GM20431 (cell line): ENCODE results near the gene TMEM174.
"Not testable (repeated sequence)": the region's sequence is repeated elsewhere in the genome, so short reads cannot be mapped to it uniquely, and the experiment has no call there.

Experiments used
- in situ Hi-C: fragments of 300-500 bp; cut with MseI, MboI; formaldehyde crosslinking; loops from one replicate; pipeline ENCODE4 v1.15.0; 2020; ENCODE audit warnings: low sequenced_read_pairs; ENCODE audit not compliant: unreplicated experiment

Gene TMEM174

DNA sequence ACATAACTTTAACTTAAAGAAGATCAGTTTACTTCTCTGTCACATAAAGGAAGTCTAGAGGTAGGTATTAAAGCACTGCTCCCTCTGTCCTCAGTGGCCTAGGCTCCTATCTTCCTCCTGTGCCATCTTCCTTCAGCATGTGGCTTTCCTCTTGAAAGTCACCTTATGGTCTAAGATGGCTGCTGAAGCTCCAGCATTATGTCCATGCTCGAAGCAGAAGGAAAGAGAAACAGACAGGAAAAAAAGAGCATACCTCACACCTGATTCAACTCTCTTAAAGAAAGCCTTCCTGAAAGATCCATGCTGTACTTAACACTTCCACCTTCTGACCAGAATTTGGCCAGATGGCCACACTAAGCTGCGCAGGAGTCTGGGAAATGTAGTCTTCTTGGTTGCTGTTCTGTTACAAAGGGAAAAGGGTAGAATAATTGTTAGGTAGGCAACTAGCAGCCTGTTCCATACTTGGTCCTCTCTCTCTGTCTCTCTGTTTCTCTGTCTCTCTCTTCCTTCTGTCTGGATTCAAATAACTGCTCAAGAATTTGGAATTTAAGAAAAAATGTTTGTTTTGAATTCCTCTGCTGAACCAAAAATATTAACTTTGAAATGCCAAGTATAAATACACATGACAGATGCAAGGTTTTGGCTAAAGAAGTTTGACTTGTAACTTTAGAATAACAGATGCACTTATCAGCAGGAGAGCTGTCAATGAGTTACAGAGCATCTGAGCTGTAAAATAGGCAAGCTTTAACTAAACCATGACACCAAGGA, 16.0 kb downstream of the TMEM174 start:
- in situ Hi-C loops = no loop called here

DNA sequence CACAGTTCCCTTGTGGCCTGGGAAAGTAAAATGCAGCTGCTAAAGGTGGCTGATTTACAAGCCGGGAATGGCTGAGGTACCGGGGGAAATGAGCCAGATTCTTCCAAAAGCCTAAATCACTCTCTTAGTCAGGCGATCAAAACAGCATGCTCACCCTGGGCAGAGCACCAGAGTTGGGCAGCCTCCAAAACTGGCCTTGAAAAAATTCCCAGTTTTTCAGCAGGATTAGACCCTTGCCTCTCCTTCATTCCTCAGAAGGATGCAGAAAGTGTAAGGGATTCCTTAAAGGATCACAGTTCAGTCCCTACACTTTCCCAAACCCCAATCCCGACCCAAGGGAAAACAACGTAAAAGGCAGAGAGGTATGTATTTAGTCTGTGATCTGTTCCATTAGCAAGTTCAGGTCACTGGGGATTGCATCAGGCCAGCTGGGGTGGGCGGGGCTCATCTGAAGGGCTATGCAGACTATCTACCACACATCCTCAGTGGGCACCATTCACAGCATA, 16.9 kb downstream of the TMEM174 start:
- in situ Hi-C loops = no loop called here

DNA sequence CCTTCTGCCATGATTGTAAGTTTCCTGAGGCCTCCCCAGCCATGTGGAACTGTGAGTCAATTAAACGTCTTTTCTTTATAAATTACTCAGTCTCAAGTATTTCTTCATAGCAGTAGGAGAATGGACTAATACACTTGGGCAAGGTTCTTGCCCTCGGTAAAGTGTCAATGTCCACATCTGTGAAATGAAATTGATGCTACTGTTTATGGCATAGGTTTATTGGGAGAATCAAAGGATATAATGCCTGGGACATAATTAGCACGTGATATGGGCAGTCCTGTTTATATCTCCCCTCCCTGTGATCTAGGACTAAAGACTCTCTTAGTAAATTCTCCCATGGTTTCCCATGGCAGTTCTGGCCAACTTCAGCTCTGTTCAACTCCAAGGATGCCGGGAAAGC, 19.4 kb downstream of the TMEM174 start:
- in situ Hi-C loops = no loop called here

DNA sequence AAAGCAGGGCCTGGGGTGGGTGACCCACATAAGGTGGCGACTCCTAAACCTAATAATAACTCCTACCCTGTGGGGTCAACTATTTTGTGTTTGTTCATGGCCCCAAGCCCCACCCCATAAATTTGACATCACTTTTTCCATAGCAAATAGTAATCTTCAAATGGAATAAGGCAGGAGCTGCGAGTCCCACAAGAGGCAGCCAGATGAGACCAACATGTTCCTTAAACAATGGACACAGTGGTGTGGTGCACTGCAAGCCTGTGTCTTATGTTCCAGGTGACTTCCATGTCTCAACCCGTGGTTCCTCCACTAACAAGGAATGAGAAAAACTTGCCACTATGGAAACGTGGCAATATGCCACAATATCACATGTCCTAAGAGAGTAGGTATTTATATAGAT, 20.6 kb downstream of the TMEM174 start:
- in situ Hi-C loops = no loop called here

DNA sequence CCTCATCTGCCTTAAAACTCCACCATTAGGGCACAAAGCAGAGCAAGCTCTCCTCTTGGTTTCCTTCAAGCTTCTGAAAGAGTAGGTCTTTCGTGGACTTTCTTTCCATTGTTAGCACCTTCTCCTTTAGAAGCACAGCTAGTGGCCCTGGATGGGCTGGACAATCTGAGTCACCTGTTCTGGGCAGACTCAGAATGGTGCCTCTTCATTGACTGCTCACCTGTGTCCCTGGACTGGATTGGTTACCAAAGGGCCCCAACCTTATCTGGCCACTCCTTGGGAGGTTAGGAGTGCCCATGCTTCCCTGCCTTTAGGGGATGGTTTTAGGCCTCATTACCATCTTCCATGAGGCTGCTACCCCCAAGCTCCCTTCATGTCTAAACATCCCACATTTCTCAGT, 23.2 kb downstream of the TMEM174 start:
- in situ Hi-C loops = no loop called here

DNA sequence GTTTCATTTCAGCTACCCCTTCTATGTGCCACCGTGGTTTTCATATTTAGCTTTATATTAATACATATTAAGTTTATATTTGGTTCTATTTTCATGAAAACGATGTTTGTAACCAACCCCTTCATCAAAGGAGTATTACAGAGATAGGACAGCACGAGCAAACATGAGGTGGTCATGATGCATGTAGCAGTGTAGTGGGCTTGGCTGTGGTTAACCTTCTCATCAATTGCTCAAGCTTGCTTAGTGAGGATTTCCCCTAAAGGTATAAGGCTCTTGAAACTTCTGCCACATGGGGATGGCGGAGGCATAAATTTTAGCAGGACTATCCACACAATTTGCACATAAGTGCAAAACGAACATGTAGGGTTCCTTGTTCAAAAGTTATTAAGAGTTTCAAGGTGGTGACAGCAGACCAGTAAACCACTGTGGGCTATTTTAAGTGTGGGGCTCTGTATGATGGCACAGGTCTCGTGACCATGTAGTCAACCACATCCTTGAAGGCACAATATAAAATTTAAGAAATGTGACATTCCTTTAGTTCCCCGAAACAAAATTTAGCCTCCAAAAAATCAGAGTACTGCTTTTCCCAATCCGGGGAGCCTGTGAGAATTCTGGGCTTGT, 24.8 kb downstream of the TMEM174 start:
- in situ Hi-C loops = no loop called here

DNA sequence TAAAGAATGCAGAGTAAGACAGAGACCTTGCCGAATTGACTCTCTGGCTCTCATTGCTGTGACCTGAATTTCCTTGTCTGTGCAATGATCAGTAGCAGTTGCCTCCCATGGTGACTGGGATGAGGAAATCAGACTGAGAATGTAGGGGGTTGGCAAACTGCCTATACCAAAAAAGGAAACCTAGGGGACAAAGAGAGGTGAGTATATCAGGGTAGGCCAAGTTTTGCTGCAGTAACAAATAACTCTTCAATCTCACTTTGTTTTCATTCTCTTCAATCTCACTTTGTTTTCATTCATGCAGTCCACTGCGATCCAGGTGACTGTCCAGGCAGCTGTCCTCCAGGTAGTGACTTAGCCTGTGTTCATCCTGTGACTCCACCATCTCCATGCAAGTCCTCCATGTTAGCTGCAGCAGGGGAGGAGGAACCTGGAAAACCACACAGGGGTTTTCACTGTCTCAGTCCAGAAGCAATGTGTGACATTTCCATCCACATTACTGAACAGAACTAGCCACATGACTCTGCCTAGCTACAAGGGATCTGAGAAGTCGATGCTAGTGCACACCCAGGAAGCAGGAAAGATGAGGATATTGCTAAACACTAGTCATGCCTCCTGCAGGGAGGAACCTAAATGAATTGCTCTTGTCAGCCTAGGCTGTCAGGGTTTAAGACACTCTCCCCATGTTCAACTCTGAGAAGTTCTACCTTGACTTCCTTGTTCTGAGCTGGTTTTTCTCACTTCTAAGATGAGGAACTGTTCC, 26.0 kb downstream of the TMEM174 start:
- in situ Hi-C loops = no loop called here

DNA sequence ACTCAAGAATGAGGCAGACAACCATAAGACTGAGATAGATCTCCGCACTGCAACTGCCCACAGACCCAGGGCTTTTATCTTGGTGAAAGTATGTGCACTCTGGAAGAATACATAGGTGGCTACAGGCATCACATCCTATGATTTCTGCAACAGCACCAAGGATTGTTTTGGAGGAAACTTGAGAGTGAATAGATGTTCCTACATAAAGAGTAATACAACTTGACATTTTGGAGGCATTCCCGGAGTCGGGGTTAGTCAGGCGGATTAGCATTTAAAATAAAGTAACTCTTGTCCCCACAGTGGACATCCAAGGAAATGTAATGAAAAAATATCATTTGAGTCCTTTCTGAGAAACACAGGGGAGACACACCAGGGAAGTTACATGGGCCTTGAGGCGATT, 26.7 kb downstream of the TMEM174 start:
- in situ Hi-C loops = no loop called here

DNA sequence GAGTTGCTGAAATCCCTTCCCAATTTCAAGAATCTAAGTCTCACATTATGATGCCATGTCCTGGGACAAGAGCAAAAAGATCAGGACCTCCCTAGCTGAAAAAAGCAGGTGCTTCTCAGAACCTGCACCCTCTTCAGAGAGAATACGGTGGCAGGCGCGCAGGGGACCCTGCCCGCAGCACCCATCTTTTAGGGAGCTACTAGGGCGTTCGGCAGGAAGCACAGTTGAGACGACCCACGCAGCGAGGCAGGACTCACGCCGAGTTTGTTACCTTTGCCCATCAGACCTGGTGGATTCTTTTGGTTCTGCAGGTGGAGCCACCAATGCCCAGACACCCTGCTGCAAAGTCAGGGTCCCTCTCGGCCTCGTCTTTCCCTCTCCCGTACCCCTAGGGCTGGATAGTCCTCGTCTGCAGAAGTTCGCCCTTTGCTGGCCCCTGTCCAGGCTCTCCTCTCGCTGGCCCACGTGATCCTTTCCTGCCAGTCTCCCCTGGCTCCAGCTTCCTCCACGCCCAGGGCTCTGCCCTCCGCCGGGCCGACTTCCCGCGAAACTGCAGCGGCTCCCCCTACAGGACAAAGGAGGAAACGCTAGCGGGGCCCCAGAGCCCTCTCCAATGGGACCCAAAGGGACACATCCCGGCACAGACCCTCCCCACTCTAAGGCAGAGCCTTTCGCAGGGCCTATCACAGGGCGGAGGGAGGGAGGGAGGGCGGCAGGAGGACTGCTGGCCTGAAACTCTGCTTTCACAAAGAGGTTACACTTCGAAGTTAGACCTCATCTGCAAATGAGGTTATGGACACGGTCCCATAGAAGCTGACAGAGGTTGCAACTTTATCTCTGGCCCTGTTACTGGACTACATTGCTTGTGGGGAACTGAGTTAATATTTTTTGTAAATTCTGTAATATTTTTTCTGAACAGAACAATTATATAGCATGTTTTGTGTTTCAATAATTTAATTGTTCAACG, 28.8 kb downstream of the TMEM174 start:
- in situ Hi-C loops = no loop called here

DNA sequence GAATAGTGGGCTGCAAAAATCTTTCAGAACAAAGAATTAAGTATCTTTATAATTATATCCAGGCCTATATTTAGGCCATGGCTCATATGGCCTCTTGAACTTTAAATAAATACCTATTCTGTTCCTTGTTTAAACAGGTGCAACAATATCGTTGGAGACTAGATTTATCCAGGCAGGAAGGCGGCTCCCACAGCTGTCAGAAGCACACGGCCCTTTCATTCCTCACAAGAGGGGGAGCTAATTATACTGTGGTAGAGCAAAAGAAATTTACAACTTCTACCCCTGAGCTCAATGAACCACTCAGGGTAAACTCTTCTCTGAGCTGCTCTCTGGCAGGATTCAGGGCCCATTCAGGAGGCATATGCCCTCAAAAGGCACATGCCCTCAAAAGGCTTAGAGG, 31.3 kb downstream of the TMEM174 start:
- in situ Hi-C loops = no loop called here

DNA sequence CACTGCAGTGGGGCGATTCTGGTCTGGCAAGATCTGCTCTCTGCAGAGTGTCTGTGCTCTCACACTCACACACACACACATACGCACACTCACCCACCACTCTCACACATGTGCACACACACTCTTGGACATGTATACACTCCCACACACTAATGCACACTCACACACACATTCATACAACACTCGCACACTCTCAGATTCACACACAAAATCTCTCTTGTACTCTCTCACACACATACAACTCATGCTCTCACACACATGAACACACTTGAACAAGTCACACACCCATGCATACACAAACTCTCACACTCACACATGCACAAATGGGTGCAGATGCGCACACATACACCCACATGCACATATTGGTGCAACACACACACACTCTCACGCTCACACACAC, 31.7 kb downstream of the TMEM174 start:
- in situ Hi-C loops = no loop called here

DNA sequence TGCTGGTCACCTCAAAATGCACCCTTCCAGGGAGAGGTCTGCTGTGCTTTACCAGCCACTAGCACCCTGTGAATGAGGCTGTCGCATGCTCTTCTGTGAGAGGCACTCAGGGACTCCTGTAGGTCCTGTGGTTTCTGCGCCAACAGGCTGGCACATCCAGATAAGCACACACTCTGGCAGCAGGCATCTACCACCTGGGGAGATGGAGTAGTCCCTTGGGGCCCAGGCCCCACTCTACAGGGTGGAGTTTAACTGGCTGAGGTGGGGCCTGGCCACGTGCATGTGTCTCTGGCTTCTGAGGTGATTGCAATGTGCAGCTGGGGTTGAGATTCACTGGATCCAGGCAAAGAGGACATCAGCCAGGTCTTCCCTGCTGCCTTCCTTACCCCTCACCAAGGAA, 32.3 kb downstream of the TMEM174 start:
- in situ Hi-C loops = no loop called here

DNA sequence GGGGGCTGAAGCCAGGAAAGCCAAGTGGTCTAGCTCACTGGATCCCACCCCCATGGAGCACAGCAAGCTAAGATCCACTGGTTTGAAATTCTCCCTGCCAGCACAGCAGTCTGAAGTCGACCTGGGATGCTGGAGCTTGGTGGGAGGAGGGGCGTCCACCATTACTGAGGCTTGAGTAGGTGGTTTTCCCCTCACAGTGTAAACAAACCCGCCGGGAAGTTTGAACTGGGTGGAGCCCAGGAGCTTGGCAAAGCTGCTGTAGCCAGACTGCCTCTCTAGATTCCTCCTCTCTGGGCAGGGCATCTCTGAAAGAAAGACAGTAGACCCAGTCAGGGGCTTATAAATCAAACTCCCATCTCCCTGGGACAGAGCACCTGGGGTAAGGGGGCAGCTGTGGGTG, 34.2 kb downstream of the TMEM174 start:
- in situ Hi-C loops = not testable (repeated sequence)

DNA sequence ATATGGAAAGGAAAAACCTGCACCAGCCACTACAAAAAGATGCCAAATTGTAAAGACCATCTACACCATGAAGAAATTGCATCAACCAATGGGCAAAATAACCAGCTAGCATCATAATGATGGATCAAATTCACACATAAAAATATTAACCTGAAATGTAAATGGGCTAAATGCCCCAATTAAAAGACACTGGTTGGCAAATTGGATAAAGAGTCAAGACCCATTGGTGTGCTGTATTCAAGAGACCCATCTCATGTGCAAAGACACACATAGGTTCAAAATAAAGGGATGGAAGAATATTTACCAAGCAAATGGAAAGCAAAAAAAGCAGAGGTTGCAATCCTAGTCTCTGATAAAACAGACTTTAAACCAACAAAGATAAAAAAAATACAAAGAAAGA, 36.1 kb downstream of the TMEM174 start:
- in situ Hi-C loops = not testable (repeated sequence)

DNA sequence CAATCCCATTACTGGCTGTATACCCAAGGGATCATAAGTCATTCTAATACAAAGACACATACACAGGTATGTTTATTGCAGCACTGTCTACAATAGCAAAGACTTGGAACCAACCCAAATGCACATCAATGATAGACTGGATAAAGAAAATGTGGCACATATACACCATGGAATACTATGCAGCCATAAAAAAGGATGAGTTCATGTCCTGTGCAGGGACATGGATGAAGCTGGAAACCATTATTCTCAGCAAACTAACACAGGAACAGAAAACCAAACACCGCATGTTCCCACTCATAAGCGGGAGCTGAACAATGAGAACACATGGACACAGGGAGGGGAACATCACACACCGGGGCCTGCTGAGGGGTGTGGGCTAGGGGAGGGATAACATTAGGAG, 39.7 kb downstream of the TMEM174 start:
- in situ Hi-C loops = not testable (repeated sequence)

DNA sequence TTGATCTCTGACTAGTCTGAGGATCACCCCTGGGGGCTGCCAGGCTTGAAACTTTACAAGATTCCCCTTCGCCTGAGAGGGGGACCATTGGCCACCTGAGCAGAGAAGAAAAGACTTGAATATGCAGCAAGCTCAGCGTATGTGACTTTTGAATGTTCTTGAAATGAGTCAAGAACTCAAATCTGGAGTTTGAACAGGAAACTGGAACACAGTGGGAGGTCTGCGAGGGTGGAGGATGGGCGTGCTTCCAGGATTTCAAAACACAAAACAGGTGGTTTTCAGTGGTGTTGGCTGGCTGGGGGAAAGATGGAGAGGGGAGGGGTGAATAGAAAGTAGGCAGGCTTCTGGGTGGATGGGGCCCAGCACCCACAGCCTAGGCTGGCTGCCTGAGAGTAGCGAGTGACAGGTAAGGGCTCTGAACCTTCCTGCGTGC, 40.6 kb downstream of the TMEM174 start:
- in situ Hi-C loops = no loop called here

DNA sequence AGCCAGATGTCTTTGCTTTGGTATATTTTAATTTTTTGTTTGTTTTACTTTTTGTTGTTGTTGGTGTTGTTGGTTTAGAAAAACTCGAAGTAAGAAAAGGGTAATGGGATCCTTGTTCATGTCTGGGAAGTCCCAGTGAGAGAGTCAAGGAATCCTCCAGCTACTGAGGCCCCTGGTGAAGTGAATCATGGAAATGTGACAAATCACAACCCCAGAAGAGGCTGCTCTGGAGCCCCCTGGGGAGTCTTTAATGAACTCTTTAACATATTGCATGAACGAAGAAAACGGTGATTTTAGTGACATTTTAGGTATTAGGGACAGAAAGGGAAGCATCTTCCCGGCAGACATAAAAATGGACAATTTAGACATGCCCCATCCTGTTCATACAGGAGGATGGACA, 41.3 kb downstream of the TMEM174 start:
- in situ Hi-C loops = no loop called here

DNA sequence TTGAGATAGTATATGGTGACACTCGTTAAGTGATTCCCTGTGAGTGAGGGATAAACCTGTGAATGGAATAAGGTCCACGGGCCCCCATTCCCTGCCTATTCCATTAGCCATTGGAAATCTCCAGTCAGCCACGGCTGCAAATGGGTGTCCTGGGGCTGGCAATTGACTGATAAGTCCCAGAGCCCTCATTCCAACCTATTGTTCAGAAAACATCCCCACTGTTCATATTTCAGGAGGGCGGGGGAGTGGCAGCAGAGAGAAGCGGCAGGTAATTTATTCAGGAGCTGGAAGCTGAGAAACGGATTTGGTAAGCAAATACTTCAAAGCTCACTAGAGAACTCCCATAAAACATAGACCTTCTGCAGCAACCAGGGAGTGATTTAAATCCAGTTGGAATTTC, 42.0 kb downstream of the TMEM174 start:
- in situ Hi-C loops = no loop called here

DNA sequence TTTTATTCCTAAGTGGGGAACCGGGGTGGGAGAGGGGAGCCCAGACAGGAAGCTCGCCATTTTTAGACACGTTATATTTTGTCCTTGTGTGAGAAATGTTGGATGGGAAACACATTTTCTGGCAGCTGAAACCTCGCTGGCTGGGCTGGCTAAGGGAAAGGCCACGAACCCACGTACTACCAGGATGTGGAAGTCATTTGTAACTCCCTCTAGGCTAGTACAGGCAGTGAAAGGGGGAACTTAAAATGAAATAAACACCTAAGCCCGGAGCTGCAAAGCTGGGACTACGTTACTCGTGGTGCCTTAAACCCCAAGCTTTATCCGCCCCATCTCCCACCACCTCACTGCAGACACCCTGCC, 42.5 kb downstream of the TMEM174 start:
- in situ Hi-C loops = no loop called here
